ENCODE measurements around the gene ANKRD39.

The ANKRD39 gene

GRCh38 chr2:96898135-96898505, 40.3 kb upstream of the ANKRD39 start:
- no peak for TF ChIP-seq CTCF (IDR thresholded peaks at IDR 0.05)

GRCh38 chr2:96897491-96898134, 39.8 kb upstream of the ANKRD39 start:
- no peak for TF ChIP-seq CTCF (IDR thresholded peaks at IDR 0.05)

GRCh38 chr2:96895746-96896651, 38.2 kb upstream of the ANKRD39 start:
- TF ChIP-seq CTCF (IDR thresholded peaks at IDR 0.05): no peak

GRCh38 chr2:96895032-96895745, 37.4 kb upstream of the ANKRD39 start:
- TF ChIP-seq CTCF (IDR thresholded peaks at IDR 0.05): no peak

- TF ChIP-seq CTCF (IDR thresholded peaks at IDR 0.05): no peak
Observed at GRCh38 chr2:96894151-96894531, 36.3 kb upstream of the ANKRD39 start.

- no peak for TF ChIP-seq CTCF (IDR thresholded peaks at IDR 0.05)
Observed at GRCh38 chr2:96893289-96894150, 35.7 kb upstream of the ANKRD39 start.
